NCI-H187 (cell line): ENCODE data around the gene RBKS.
"Not testable (repeated sequence)": the region's sequence is repeated elsewhere in the genome, so short reads cannot be mapped to it uniquely, and the experiment has no call there.

Source experiments
- DNase-seq, 2 experiments: peaks; one replicate each; lab custom pipeline; 2025; lab: John Stamatoyannopoulos, UW

RBKS gene

DNA sequence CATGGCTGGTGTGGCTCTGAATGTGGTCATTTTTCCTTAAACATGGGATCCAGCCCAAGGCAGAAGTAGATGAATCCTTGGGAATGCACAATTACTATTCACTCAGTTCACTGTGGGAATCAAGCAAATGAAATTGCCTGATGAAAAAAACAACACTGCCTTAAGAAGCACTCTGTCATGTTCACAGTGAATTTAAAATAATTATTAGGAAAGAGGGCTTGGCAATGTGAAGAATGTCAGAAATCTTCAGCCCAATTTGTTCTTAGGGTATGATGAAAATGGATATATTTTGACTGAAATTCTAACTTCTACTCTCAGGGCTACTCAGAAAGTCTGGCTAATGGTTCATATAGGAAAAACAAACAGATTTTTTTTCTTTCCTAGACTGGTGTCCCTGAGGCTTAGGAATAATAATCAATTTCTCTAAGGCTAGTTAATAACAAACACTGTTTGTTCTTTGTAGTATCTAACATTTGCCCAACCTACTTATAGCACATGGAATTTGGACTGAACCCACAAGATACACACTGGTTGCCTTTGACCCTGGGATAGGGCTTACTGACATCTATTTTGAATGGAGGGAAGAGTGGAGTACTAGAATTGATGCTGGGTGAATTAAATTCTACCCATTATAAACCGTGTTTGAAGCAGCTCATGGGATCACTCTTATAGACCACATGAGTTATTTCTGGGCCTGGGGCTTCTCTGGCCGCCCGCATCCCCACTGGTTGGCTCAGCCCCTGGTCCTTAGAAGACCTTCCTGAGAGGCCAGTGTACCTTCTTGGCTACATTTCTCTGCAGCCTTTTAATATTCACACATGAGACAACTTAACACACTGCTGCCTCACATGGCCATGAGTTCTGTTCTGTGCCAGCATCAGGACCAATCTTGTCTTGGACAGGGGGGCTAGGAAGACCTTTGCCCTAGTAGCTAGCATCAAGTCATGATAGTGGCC lies 127.0 kb downstream of the RBKS start:
- no peak for DNase-seq

DNA sequence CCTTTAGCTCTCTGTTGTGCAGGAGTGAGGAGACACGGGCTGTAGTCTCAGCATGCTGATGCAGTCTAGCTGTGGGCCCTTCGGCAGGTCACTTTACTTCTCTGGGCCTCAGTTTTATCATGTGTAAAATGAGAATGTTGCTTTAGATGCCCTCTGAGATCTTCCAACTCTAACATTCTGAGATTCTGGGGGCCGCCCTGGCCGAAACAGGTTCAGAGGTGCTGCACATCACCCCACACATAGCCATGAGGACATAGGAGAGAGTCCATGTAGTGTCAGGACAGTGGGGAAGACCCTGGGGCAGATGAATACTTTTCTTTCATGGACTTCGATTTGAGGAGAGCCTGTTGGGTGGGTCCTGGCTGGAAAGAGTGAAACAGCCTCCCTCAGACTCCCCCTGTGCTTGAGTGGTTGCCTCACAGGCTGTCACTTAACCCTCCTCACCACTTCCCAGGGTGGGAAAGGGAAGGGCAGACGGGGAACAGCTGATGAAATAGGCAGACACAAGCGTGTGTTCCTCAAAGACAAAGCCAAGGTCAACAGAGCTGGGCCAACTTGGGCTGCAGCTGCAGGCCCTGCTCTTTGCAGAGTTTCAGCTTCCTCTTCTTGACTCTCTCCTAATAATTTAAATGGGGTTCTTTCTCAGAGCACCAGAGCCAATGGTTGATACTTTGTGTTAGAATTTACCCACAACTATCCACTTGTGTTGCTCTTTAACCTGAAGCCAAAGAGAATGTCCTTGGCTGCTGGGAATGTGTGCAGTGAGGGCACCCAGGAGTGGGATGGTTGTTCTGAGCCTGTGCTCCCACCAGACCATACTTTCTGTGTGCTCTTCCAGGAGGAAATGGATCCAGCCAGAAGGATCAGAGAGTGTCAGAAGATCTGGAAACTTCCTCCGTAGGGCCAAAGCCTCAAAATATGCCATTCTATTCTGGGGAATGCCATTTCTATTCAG lies 133.4 kb downstream of the RBKS start:
- no peak for DNase-seq

DNA sequence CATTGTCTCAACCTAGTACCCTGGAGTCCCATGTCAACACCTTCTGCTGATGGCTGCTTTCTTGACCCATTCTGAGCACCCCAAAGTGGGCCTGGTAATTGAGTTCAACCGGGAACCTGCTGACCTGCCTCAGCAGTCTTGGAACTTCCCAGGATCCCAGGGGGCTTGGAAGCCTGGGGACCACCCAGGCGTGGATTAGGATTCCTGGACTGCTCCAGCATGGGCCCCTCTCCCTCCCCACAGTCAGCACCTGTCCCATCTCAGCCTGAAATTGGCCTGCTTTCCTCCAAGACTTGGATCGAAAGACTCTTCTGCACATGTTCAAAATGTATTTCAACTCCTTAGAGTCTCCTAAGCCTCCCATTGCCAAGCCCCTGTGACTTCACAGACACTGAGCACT lies 134.1 kb downstream of the RBKS start:
- DNase-seq, result no peak

DNA sequence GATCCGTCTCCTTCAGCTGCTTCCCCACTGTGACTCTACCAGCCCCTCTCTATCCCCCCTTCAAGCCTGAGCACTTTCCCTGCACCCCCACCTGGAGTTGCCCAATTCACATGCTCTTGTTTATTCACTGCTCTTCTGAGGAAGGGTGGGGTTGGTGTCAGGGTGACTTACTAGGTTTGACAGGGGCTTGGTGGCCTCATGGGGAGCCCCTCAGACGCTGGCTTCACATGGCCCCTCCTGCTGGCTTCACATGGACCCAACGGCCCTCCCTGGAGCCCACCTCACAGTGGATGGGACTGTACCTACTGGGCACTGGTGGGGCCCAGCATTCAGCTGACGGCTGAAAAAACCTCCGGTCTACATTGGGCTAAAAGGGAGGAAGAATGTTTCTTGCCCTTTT lies 135.4 kb downstream of the RBKS start:
- DNase-seq, result no peak

DNA sequence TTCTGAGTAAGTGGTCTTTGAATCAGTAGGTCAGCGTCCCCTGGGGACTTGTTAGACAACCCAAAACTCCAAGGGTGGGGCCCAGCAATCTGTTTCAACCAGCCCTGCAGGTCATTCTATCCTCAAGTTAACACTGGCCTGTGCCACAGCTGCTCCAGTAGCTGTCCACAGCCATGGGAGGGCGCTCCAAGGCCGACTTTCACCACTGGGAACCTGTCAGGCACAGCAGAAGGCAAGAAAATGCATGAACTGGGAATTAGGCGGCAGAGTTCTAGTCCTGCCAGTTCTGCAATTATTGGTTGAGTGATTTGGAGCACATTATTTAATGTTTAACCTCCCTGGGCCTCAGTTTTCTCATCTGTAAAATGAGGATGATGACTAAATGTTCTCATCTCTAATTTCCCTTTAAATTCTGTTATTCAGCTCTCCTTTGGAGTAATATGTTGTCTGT lies 136.0 kb downstream of the RBKS start:
- peak; percentile 12 to 25 for DNase-seq

DNA sequence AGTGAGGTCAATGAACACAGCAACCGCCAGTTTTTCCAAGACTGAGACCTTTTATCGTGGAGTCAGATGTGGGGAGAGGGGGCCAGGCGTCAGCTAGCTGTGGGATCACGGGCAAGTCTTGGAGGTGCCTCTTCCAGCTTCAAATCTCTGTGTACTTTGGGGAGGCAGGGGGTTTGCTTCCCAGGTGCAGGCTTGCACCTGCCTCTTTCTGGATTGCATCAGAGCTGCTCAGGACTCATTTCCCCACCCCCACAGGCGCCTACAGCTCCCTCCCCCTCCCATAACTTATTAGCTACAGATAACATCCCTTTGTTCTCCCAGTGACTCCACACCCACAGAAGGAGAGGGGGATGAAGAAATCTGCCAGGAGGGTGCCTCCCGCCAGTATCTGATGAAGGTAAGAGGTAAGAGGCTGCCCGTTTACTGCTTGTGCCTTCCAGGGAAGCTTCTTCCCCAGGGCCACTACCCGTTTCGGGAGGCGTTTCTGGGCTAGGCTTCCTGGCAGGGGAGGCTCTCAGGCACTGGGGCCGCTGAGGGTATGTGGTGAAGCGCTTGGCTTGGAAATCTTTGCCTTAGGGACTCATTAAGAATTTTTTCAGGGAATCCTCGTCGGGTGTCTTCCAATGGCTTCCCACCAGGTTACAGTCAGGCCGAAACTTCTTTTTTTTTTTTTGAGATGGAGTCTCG lies 137.5 kb downstream of the RBKS start:
- peak; percentile 79 to 88 for DNase-seq

DNA sequence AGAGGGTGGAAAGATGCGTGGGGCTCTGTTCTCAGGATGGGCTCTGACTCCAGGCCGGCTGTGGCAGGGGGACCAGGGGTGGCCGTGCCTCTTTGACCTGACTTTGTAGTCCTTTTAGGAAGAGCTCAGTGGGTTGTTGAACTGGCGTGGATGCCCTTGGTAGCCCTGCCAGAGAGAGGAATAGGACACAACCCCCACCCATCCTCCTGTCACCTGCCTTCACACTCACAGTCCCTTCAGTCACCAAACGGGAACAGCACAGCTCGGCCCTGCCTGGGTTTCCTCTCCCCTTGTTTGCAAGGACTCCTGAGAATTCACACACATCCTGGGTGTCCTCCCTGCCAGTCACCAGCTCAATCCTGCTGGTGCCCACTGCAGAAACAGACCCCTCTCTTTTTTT lies 138.8 kb downstream of the RBKS start:
- DNase-seq, result no peak

DNA sequence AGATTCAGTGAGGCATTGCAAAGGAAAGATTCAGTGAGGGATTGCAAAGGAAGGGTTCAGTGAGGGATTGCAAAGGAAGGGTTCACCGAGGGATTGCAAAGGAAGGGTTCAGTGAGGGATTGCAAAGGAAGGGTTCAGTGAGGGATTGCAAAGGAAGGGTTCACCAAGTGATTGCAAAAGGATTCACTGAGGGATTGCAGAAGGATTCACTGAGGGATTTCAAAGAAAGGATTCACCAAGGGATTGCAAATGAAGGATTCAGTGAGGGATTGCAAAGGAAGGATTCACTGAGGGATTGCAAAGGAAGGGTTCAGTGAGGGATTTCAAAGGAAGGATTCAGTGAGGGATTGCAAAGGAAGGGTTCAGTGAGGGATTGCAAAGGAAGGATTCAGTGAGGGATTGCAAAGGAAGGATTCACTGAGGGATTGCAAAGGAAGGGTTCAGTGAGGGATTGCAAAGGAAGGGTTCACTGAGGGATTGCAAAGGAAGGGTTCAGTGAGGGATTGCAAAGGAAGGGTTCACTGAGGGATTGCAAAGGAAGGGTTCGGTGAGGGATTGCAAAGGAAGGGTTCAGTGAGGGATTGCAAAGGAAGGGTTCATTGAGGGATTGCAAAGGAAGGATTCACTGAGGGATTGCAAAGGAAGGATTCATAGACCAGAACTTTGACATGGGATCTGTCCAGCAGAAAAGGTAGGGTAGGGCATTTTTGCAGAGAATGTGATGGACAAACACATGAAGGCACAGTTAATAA lies 141.2 kb downstream of the RBKS start:
- DNase-seq, result not testable (repeated sequence)

DNA sequence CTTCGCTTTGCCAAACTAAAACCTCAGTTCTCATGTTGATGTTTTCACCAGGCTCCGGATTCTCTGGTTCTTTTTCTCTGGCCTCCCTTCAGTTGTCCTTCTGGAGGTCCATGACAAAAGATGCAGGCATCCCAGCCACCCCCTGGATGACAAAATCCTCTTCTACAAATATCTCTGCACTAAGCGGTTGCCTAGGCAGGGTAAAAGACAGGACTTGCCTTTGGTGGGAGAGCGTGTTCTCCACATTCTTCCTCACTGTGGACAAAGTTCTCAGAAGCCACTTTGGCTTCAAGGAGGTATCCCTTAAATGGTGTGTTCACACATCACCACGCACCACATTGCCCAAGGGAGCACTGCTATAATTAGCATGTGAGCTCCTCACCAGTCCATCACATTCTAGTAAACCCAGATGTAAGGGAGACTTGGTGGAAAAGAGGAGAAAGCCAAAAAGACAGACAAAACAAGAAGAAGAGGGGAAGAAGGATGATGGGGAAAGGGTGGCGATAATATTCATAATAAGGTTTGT lies 142.3 kb downstream of the RBKS start:
- DNase-seq, result no peak

DNA sequence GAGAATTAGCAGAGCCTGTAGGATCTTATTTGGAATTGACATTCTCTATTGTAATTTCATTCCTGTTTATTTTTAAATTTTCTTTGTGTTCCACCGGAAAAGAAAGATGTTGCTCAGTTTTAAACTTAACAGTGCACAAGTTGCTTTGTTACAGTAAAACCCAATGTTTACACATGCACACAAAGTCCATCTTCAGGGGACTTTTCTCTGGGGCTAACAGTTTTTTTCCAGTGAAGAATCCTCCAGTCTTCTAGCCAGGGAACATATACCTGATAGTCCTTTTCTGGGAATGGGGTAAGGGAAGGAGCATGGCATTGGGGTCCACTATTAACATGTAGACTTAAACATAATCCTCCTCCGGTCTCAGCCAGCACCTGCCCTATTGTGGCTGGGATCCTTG lies 143.9 kb downstream of the RBKS start:
- DNase-seq, result no peak

DNA sequence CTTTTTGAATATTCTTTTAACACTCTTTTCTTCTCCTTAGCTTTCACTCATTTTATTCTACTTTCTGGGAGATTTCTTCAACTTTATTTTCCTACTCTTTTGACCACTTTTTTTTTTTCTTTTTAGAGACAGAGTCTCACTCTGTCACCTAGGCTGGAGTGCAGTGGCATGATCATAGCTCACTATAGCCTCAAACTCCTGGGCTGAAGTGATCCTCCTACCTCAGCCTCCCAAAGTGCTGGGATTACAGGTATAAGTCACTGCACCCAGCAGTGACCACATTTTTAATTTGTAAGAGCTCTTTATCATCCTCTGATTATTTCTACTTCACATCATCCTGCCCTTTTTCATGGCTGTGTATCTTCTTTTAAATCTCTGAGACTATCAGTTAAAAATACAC lies 144.7 kb downstream of the RBKS start:
- DNase-seq, result not testable (repeated sequence)

DNA sequence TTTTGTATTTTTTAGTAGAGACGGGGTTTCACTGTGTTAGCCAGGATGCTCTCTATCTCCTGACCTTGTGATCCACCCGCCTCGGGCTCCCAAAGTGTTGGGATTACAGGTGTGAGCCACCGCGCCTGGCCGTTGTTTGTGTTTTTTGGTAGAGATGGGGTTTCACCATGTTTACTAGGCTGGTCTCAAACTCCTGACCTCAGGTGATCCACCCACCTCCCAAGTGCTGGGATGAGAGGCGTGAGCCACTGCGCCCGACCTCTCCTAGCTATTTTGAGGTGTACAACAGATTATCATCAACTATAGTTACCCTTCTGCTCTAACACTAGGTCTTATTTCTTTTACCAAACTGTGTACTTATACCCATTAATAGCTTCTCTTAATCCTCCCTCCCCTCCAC lies 147.6 kb downstream of the RBKS start:
- no peak for DNase-seq

DNA sequence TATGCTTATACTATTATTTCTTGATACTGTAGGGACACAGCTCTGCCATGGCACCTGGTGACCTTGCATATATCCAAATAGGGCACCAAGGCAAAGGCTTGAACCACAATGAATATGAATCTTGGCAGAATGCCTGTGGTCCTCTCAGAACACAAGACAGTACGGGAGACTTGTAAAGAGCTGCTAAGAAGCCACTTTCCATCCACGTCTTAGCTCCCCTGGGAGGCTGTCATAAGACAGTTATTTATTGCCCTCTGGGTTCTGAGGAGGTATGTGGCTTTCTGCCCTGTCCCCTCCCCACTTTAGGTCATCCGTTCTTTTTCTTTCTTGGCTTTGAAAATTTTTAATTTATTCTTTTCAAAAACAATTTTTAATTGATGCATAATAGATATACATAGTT lies 148.5 kb downstream of the RBKS start:
- peak in 1 of 2 experiments; percentile 26 for DNase-seq

DNA sequence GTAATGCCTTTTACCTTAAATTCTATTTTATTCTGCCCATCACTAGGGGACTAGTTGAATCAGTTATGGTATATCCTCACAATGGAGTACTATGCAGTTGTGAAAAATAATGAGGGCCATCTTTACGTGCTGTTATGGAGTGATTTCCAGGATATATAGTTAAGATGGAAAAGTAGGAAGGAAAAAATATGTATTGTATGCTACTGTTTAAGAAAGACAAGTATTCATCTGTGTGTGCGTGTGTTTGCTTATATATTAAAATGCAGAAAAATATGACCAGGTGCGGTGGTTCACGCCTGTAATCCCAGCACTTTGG lies 151.2 kb downstream of the RBKS start:
- no peak for DNase-seq

DNA sequence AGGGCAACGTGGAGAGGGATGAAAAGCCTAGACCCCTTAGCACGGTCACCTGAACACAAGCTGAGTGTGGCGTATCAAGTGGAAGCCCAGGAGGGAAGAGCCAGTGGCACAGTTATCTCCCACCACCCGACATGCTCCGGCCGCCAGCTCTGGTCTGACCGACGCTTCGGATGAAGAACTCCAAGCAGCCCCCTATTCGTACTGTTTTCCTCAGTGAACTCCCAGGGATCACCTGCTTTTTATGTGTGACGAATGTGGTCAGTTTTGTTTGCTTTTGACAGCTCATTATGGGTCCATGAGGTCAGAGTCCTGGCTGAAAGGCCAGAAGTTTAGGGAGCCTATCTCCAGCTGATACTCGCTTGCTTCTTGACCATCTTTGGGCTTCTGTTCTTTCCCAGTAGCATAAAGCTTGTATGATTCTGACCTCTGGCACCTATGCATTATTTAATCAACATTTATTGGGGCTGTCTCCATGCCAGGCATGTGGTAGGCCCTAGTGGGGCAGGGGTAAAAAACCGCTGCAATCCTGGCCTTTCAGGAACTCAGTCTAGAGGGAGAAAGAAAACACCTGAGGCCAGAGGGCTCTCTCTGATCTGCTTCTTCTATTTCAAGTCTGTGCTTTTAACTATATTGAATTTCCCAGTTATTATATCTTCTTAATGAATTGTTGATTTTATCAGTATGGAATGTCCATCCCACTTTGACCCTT lies 151.7 kb downstream of the RBKS start:
- DNase-seq, result no peak

DNA sequence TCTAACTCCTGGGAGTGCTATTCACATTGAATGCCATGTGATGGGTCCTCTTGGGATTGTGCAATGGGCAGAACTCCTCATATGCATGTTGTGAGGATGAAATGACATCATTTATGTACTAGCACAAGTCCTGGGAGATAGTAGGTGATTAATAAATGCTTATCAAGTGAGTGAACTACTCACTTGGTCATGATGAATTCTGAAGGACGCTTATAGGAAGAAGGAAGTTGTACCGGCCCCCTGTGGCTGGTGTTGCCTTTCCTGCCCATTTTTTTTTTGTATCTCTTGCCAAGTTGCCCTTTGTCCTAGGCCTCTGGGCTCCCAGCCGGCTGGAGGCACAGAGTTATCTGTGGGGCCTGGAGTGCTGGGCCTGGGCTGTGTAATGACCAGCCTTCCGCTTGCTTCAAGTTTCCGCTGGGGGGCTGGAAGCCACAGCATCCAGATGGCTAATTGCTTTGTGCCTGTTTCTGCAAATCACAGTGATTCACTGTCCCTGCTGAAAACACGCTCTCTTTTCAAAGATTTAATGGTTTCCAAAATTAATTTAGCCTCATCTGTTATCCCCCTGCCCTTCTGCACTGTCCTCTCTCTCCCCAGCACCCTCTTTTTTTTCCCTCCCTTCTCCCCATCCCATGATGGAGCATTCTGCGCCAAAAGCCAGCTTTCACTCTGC lies 152.4 kb downstream of the RBKS start:
- no peak for DNase-seq

DNA sequence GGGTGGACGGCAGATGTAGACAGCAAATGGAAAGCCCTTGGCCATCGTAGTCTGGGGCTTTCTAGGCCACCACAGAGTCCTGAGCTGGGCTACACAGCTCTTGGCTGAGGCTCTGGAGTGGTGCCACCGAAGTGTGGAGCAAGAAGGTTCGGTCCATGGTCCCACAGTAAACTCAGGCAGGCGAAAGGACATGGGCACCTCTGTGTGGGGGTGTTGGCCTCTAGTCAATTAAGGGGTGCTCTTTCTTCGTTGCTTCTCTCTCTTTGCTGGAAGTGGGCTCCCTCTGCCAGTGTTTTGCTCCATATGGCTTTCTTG lies 153.3 kb downstream of the RBKS start:
- no peak for DNase-seq

DNA sequence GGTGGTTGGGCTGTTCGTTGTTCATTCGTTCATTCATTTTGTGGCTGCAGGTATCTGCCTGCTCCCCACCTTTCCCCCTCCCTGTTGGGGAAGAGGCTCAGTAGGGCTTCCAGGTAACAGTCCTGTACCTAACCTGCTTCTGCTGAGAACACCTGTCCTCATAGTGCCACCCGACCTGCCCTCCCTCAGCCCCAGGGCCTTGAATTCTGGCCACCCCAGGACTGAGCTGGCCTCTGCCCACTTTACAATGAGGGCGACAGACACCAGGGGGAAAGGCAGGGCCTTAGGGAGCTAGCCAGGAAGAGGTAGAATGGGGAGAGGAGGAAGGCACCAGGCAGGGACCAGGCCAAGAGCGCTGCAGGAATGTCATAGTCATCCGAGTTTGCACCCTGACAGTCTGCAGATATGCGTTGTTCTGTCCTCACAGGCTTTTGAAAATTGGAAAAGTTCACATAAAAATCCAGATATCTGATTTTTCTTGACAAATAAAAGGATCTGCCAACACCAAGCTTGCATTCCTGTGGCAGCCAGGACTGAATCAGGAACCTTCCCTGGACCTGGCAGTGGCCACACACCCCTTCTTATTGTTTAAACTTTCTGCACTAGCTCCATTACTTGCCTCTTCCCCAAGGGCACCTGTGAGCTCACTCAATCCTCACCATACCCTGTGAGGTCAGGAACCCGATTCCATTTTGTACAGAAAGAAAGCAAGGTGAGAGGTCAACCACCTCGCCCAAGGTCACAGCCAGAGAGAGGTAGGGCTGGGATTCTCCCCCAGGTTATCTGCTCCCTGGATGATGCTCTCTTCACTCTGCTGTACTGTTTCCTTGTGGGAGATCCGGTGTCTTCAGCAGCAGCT lies 153.9 kb downstream of the RBKS start:
- DNase-seq, result no peak

DNA sequence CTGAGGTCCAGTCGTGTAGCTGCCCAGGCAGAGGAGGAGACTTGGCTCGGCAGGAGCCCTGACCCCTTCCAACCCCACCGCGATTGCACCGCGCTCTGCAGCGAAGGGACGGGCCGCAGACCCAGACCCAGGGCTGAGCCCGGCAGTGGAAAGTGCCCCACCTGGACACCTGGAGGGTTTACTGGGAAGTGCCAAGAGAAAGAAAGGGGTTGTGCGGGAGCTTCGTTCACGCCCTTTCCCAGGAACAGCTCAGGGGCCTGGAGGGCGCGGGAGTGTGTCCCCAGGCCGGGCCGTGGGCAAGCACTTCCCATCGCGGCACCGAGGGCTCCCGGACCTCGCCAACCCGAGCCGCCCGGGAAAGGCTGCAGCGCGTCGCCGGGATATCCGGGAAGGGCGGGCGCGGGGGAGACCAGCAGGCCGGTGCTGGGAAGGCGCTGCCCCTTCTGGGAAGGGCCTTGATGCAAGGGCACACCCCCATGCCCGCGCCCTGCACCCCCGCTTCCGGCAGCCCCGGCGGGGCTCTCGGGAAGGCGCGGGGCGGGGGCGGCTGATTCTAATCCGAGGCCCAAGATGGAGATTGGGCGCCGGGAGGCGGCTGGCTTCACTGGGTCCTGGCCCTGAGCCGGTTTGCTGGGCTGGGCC lies 154.8 kb downstream of the RBKS start:
- DNase-seq, result no peak
